H9 (cell line): ENCODE measurements around the gene DIAPH2. TPM values are rescaled to one million over a fixed set of nuclear protein-coding genes. Genes with fewer than 3 reads are reported as not detected.

ENCODE experiments used
- DNase-seq: peaks from one replicate; pipeline ENCODE4 v3.0.0-alpha.2; 2017
- H2AFZ ChIP-seq: one replicate; pipeline ENCODE4 v1.6.1; 2013; ENCODE audit warnings: mild to moderate bottlenecking, low read length, control low read depth, moderate library complexity
- H2AK5ac ChIP-seq: 2 replicates; pipeline ENCODE4 v1.6.1; 2013; ENCODE audit warnings: low read length, control low read depth, mixed read lengths; ENCODE audit not compliant: insufficient read length
- H2BK120ac ChIP-seq: one replicate; pipeline ENCODE4 v1.6.1; 2013; ENCODE audit warnings: low read depth, mild to moderate bottlenecking, low read length, control low read depth, inconsistent platforms; ENCODE audit not compliant: poor library complexity, severe bottlenecking
- H2BK12ac ChIP-seq: 2 replicates; pipeline ENCODE4 v1.6.1; 2013; ENCODE audit warnings: low read length, control low read depth, mixed read lengths, low read depth; ENCODE audit not compliant: insufficient read length
- H2BK15ac ChIP-seq: 2 replicates; pipeline ENCODE4 v1.6.1; 2013; ENCODE audit warnings: low read depth, low read length, control low read depth
- H2BK20ac ChIP-seq: one replicate; pipeline ENCODE4 v1.6.1; 2013; ENCODE audit warnings: low read depth, mild to moderate bottlenecking, low read length, control low read depth, inconsistent platforms; ENCODE audit not compliant: poor library complexity, severe bottlenecking
- H2BK5ac ChIP-seq: 2 replicates; pipeline ENCODE4 v1.6.1; 2013; ENCODE audit warnings: low read length, control low read depth, mixed read lengths; ENCODE audit not compliant: insufficient read length
- H3K14ac ChIP-seq: 2 replicates; pipeline ENCODE4 v1.6.1; 2013; ENCODE audit warnings: low read length, control low read depth; ENCODE audit not compliant: insufficient read depth
- H3K18ac ChIP-seq: 2 replicates; pipeline ENCODE4 v1.6.1; 2013; ENCODE audit warnings: low read depth, mild to moderate bottlenecking, mixed read lengths, low read length, control low read depth; ENCODE audit not compliant: insufficient read length
- H3K23ac ChIP-seq: 2 replicates; pipeline ENCODE4 v1.6.1; 2013; ENCODE audit warnings: low read length, control low read depth, mixed read lengths, low read depth; ENCODE audit not compliant: insufficient read length
- H3K23me2 ChIP-seq: 2 replicates; pipeline ENCODE4 v1.6.1; 2013; ENCODE audit warnings: low read depth, mild to moderate bottlenecking, mixed read lengths, low read length, control low read depth; ENCODE audit not compliant: insufficient read length, poor library complexity, severe bottlenecking
- H3K27ac ChIP-seq: 2 replicates; pipeline ENCODE4 v1.5.1; 2013; ENCODE audit warnings: low read length, control low read depth, mixed read lengths, low read depth; ENCODE audit not compliant: insufficient read length
- H3K27me3 ChIP-seq: 2 replicates; pipeline ENCODE4 v1.6.1; 2013; ENCODE audit warnings: low read length, control low read depth, inconsistent platforms; ENCODE audit not compliant: insufficient read depth
- H3K4ac ChIP-seq: 2 replicates; pipeline ENCODE4 v1.6.1; 2013; ENCODE audit warnings: low read depth, mild to moderate bottlenecking, control low read depth, inconsistent platforms, low read length, moderate library complexity
- H3K4me1 ChIP-seq: 2 replicates; pipeline ENCODE4 v1.6.1; 2013; ENCODE audit warnings: low read length, control low read depth, inconsistent platforms; ENCODE audit not compliant: insufficient read depth
- H3K4me2 ChIP-seq: 2 replicates; pipeline ENCODE4 v1.6.1; 2013; ENCODE audit warnings: low read length, control low read depth, mixed read lengths; ENCODE audit not compliant: insufficient read length, insufficient read depth
- H3K56ac ChIP-seq: 2 replicates; pipeline ENCODE4 v1.6.1; 2013; ENCODE audit warnings: low read depth, mild to moderate bottlenecking, mixed read lengths, low read length, control low read depth; ENCODE audit not compliant: insufficient read length
- H3K79me1 ChIP-seq: 2 replicates; pipeline ENCODE4 v1.6.1; 2013; ENCODE audit warnings: low read depth, mild to moderate bottlenecking, moderate library complexity, low read length, control low read depth, inconsistent platforms; ENCODE audit not compliant: insufficient read depth, poor library complexity, severe bottlenecking
- H3K79me2 ChIP-seq: 2 replicates; pipeline ENCODE4 v1.6.1; 2013; ENCODE audit warnings: low read length, control low read depth, inconsistent platforms; ENCODE audit not compliant: insufficient read depth
- H3K9ac ChIP-seq: 2 replicates; pipeline ENCODE4 v1.6.1; 2013; ENCODE audit warnings: low read length, control low read depth, mixed read lengths; ENCODE audit not compliant: insufficient read length; ENCODE audit errors: extremely low read depth
- H3K9me3 ChIP-seq: one replicate; pipeline ENCODE4 v1.6.1; 2013; ENCODE audit warnings: low read depth, low read length, inconsistent platforms; ENCODE audit not compliant: control insufficient read depth
- H3T11ph ChIP-seq: one replicate; pipeline ENCODE4 v1.6.1; 2013; ENCODE audit warnings: mild to moderate bottlenecking, low read length, control low read depth, inconsistent platforms
- H4K20me1 ChIP-seq: one replicate; pipeline ENCODE4 v1.6.1; 2013; ENCODE audit not compliant: control insufficient read depth, insufficient read length, insufficient read depth
- H4K5ac ChIP-seq: 2 replicates; pipeline ENCODE4 v1.6.1; 2013; ENCODE audit warnings: low read depth, mild to moderate bottlenecking, mixed read lengths, low read length, control low read depth; ENCODE audit not compliant: insufficient read length
- H4K8ac ChIP-seq: replicated peaks from 2 replicates; pipeline ENCODE4 v1.6.1; 2013; ENCODE audit warnings: low read length, control low read depth, mixed read lengths, low read depth; ENCODE audit not compliant: insufficient read length
- H4K91ac ChIP-seq: 2 replicates; pipeline ENCODE4 v1.6.1; 2013; ENCODE audit warnings: low read depth, mild to moderate bottlenecking, moderate library complexity, mixed read lengths, low read length, control low read depth; ENCODE audit not compliant: insufficient read length
- H3K27ac Mint-ChIP-seq, 3 experiments: 2 replicates in 2 of 3; 3 replicates in 1 of 3; pipeline ENCODE4 v1.8.0; 2020 to 2021; ENCODE audit warnings: mixed read lengths in 3 of 3, mild to moderate bottlenecking in 1 of 3, moderate library complexity in 1 of 3
- H3K27me3 Mint-ChIP-seq: 2 replicates; pipeline ENCODE4 v1.8.0; 2021; ENCODE audit warnings: low read depth, mild to moderate bottlenecking, moderate library complexity, mixed read lengths
- H3K36me3 Mint-ChIP-seq, 3 experiments: 2 replicates in 2 of 3; 3 replicates in 1 of 3; pipeline ENCODE4 v1.8.0; 2020 to 2021; ENCODE audit warnings: low read depth in 3 of 3, mixed read lengths in 3 of 3; ENCODE audit not compliant: insufficient read depth in 1 of 3
- H3K4me1 Mint-ChIP-seq, 2 experiments: 2 replicates each; pipeline ENCODE4 v1.8.0; 2020; ENCODE audit warnings: mixed read lengths in 2 of 2
- H3K4me3 Mint-ChIP-seq, 2 experiments: 2 replicates in 1 of 2; 3 replicates in 1 of 2; pipeline ENCODE4 v1.8.0; 2020 to 2021; ENCODE audit warnings: mild to moderate bottlenecking in 2 of 2, mixed read lengths in 2 of 2, moderate library complexity in 1 of 2
- H3K9me3 Mint-ChIP-seq, 2 experiments: 2 replicates in 1 of 2; 3 replicates in 1 of 2; pipeline ENCODE4 v1.8.0; 2020; ENCODE audit warnings: mild to moderate bottlenecking in 2 of 2, mixed read lengths in 2 of 2, moderate library complexity in 1 of 2
- WGBS: extraction: QIAGEN DNeasy Blood & Tissue Kit; methylation state at CpG from one replicate; pipeline ENCODE4 v1.1.7; 2013; ENCODE audit warnings: missing lambda C conversion rate, low lambda C conversion rate, mixed read lengths; ENCODE audit not compliant: insufficient read length; ENCODE audit errors: extremely low coverage; 5-methylcytosine and 5-hydroxymethylcytosine counted together
- total RNA-seq: library from RNA; stranded (reverse); gene quantifications from 2 replicates; pipeline ENCODE4 v1.2.1, GENCODE V29; 2021
- TF ChIP-seq, protein P1 (sequence below): fragments of 200-600 bp; sonication (generic); conservative IDR thresholded peaks from 3 replicates; pipeline ENCODE4 v1.8.0; 2021; ENCODE audit warnings: antibody characterized with exemption, mild to moderate bottlenecking

The DIAPH2 gene
- total RNA-seq, 1 experiment from 2014 or later = 45.4 TPM

GRCh38 chrX:96924581-96924980 lies 239.9 kb downstream of the DIAPH2 start:
- DNase-seq = no peak
- H3K4me3 Mint-ChIP-seq = no peak overlapping the region
- no peaks in the 10 kb centered on the region for H3K27me3 ChIP-seq
- no peak overlapping the region for H3K23ac ChIP-seq
- no peak overlapping the region; a peak in 2 of 7 replicates for H3K27ac Mint-ChIP-seq
- no peak overlapping the region for H2AK5ac ChIP-seq
- H3K4me2 ChIP-seq = no peak overlapping the region
- no peak overlapping the region for H3K18ac ChIP-seq
- no peak overlapping the region for H2AFZ ChIP-seq
- TF ChIP-seq, protein P1, sequence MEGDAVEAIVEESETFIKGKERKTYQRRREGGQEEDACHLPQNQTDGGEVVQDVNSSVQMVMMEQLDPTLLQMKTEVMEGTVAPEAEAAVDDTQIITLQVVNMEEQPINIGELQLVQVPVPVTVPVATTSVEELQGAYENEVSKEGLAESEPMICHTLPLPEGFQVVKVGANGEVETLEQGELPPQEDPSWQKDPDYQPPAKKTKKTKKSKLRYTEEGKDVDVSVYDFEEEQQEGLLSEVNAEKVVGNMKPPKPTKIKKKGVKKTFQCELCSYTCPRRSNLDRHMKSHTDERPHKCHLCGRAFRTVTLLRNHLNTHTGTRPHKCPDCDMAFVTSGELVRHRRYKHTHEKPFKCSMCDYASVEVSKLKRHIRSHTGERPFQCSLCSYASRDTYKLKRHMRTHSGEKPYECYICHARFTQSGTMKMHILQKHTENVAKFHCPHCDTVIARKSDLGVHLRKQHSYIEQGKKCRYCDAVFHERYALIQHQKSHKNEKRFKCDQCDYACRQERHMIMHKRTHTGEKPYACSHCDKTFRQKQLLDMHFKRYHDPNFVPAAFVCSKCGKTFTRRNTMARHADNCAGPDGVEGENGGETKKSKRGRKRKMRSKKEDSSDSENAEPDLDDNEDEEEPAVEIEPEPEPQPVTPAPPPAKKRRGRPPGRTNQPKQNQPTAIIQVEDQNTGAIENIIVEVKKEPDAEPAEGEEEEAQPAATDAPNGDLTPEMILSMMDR = no peak
- no peaks in the 10 kb centered on the region; a peak in 1 of 7 replicates for H3K36me3 Mint-ChIP-seq
- H3K9me3 Mint-ChIP-seq = no peaks in the 10 kb centered on the region
- H3K56ac ChIP-seq = no peak overlapping the region
- no peaks in the 10 kb centered on the region for H3K4me1 ChIP-seq
- no peak overlapping the region for H2BK120ac ChIP-seq
- H3K23me2 ChIP-seq = no peaks in the 10 kb centered on the region
- H4K5ac ChIP-seq = no peak overlapping the region
- no peaks in the 10 kb centered on the region for H3K9me3 ChIP-seq
- H3K9ac ChIP-seq = no peak overlapping the region
- no peaks in the 10 kb centered on the region for H3K79me1 ChIP-seq
- no peak overlapping the region for H3K4ac ChIP-seq
- no peaks in the 10 kb centered on the region for H3K27me3 Mint-ChIP-seq
- no peak overlapping the region for H2BK20ac ChIP-seq
- peaks cover 12% of the 10 kb centered on the region in 2 experiments for H3K4me1 Mint-ChIP-seq
- WGBS = no CpG with 5 or more reads among the region's 3 CpGs
- no peak overlapping the region for H3T11ph ChIP-seq
- no peaks in the 10 kb centered on the region for H3K79me2 ChIP-seq
- H2BK15ac ChIP-seq = no peak overlapping the region
- H4K91ac ChIP-seq = no peak overlapping the region
- H4K20me1 ChIP-seq = no peaks in the 10 kb centered on the region
- no peak overlapping the region for H3K14ac ChIP-seq
- H3K27ac ChIP-seq = no peak overlapping the region
- no peak overlapping the region for H4K8ac ChIP-seq
- H2BK5ac ChIP-seq = no peak overlapping the region
- no peak overlapping the region for H2BK12ac ChIP-seq
